Stimulated activated memory B cell treated with anti-CD40 and anti-IgM and Interleukin-4, amounts not matched to agents 10 μg/mL and 1 μg/mL and 100 μg/mL, for 72 hours (primary cell): ENCODE data around the gene SNU13.
"Not testable (repeated sequence)": the region's sequence is repeated elsewhere in the genome, so short reads cannot be mapped to it uniquely, and the experiment has no call there.

ENCODE experiments used
- ATAC-seq: fragments of 150-1000 bp; cut with Tn5 transposase; 2 replicates; pipeline ENCODE4 v1.10.0; 2021
- H3K27ac Mint-ChIP-seq: one replicate; pipeline ENCODE4 v1.8.0; 2022; ENCODE audit warnings: mild to moderate bottlenecking, mixed read lengths
- H3K27me3 Mint-ChIP-seq: one replicate; pipeline ENCODE4 v1.8.0; 2022; ENCODE audit warnings: mixed read lengths
- H3K36me3 Mint-ChIP-seq: one replicate; pipeline ENCODE4 v1.8.0; 2022; ENCODE audit warnings: mixed read lengths
- H3K4me1 Mint-ChIP-seq: one replicate; pipeline ENCODE4 v1.8.0; 2022; ENCODE audit warnings: mixed read lengths
- H3K4me3 Mint-ChIP-seq: one replicate; pipeline ENCODE4 v1.8.0; 2022; ENCODE audit warnings: mild to moderate bottlenecking, moderate library complexity, mixed read lengths
- H3K9me3 Mint-ChIP-seq: one replicate; pipeline ENCODE4 v1.8.0; 2022; ENCODE audit warnings: mixed read lengths

SNU13 gene

GRCh38 chr22:41688365-41689211 lies at the start of gene SNU13:
Gene SNU13 (minus strand): TSS chr22:41688867. CDS start chr22:41688796, 71 bp downstream.
- Mint-ChIP-seq H3K27me3 (no peaks in the 10 kb centered on the region), H3K4me1 (peaks cover 47% of the 10 kb centered on the region), H3K4me3 (peak within 1 kb of the TSS; percentile 93), H3K9me3 (no peaks in the 10 kb centered on the region), H3K27ac (peak within 1 kb of the TSS; percentile 96), H3K36me3 (peaks cover 5% of the 10 kb centered on the region)
- peak; percentile 96 for ATAC-seq

GRCh38 chr22:41733241-41733640 lies 44.6 kb upstream of the SNU13 start:
- H3K27ac Mint-ChIP-seq, H3K9me3 Mint-ChIP-seq, H3K36me3 Mint-ChIP-seq, H3K4me1 Mint-ChIP-seq, ATAC-seq, H3K27me3 Mint-ChIP-seq, H3K4me3 Mint-ChIP-seq: not testable (repeated sequence)

- Mint-ChIP-seq H3K27me3 (no peaks in the 10 kb centered on the region), H3K27ac (no peak overlapping the region), H3K4me3 (no peak overlapping the region), H3K4me1 (peaks cover 7% of the 10 kb centered on the region), H3K36me3 (no peaks in the 10 kb centered on the region), H3K9me3 (no peaks in the 10 kb centered on the region)
- peak; percentile 88 for ATAC-seq
These were observed 43.6 kb upstream of the SNU13 start for GRCh38 chr22:41732096-41732772.

- peaks cover 7% of the 10 kb centered on the region for H3K4me1 Mint-ChIP-seq
- no peaks in the 10 kb centered on the region for H3K27me3 Mint-ChIP-seq
- no peak overlapping the region for H3K27ac Mint-ChIP-seq
- no peak overlapping the region for H3K4me3 Mint-ChIP-seq
- H3K36me3 Mint-ChIP-seq, result no peaks in the 10 kb centered on the region
- no peaks in the 10 kb centered on the region for H3K9me3 Mint-ChIP-seq
- no peak for ATAC-seq
These were observed 42.9 kb upstream of the SNU13 start for GRCh38 chr22:41731609-41732008.

- H3K9me3 Mint-ChIP-seq, result no peaks in the 10 kb centered on the region
- no peaks in the 10 kb centered on the region for H3K27me3 Mint-ChIP-seq
- ATAC-seq, result no peak
- no peak overlapping the region for H3K4me3 Mint-ChIP-seq
- no peak overlapping the region for H3K27ac Mint-ChIP-seq
- H3K36me3 Mint-ChIP-seq, result no peaks in the 10 kb centered on the region
- no peaks in the 10 kb centered on the region for H3K4me1 Mint-ChIP-seq
These were observed 36.9 kb upstream of the SNU13 start for GRCh38 chr22:41725510-41726110.

- Mint-ChIP-seq H3K27me3 (no peaks in the 10 kb centered on the region), H3K9me3 (no peaks in the 10 kb centered on the region), H3K36me3 (no peaks in the 10 kb centered on the region), H3K27ac (no peak overlapping the region), H3K4me3 (no peak overlapping the region), H3K4me1 (no peaks in the 10 kb centered on the region)
- ATAC-seq, result no peak
These were observed 33.8 kb upstream of the SNU13 start for GRCh38 chr22:41722496-41722895.

- H3K27ac Mint-ChIP-seq, result no peak overlapping the region
- no peaks in the 10 kb centered on the region for H3K36me3 Mint-ChIP-seq
These were observed 24.3 kb upstream of the SNU13 start for GRCh38 chr22:41713004-41713403.

GRCh38 chr22:41709341-41709740 lies 20.7 kb upstream of the SNU13 start:
- H3K9me3 Mint-ChIP-seq, result no peaks in the 10 kb centered on the region
- H3K4me1 Mint-ChIP-seq, result no peaks in the 10 kb centered on the region
- peak overlapping the region; percentile 27 for H3K27ac Mint-ChIP-seq

More at GRCh38 chr22:41713004-41713403, 24.3 kb upstream of the SNU13 start:
- no peaks in the 10 kb centered on the region for H3K4me1 Mint-ChIP-seq
- no peaks in the 10 kb centered on the region for H3K9me3 Mint-ChIP-seq
- H3K27me3 Mint-ChIP-seq, result no peaks in the 10 kb centered on the region
- no peak for ATAC-seq
- H3K4me3 Mint-ChIP-seq, result no peak overlapping the region

GRCh38 chr22:41702763-41703162 lies 14.1 kb upstream of the SNU13 start:
- Mint-ChIP-seq H3K36me3 (no peaks in the 10 kb centered on the region), H3K4me3 (no peak overlapping the region), H3K4me1 (peaks cover 6% of the 10 kb centered on the region), H3K27ac (no peak overlapping the region), H3K9me3 (no peaks in the 10 kb centered on the region), H3K27me3 (no peaks in the 10 kb centered on the region)
- no peak for ATAC-seq

More at GRCh38 chr22:41709341-41709740, 20.7 kb upstream of the SNU13 start:
- Mint-ChIP-seq H3K27me3 (no peaks in the 10 kb centered on the region), H3K36me3 (no peaks in the 10 kb centered on the region), H3K4me3 (no peak overlapping the region)
- ATAC-seq, result no peak

- no peaks in the 10 kb centered on the region for H3K27me3 Mint-ChIP-seq
- H3K27ac Mint-ChIP-seq, result no peak overlapping the region
These were observed 11.4 kb upstream of the SNU13 start for GRCh38 chr22:41700108-41700364.

GRCh38 chr22:41699264-41700107 lies 10.8 kb upstream of the SNU13 start, which contains the start of gene MEI1:
Gene MEI1 (plus strand): TSS chr22:41699503. CDS start chr22:41699539, 36 bp downstream.
- H3K27ac Mint-ChIP-seq, result peak within 1 kb of the TSS; percentile 35
- peak; percentile 79 for ATAC-seq
- no peaks in the 10 kb centered on the region for H3K9me3 Mint-ChIP-seq
- H3K27me3 Mint-ChIP-seq, result no peaks in the 10 kb centered on the region
- peak within 1 kb of the TSS; percentile 68 for H3K4me3 Mint-ChIP-seq
- H3K36me3 Mint-ChIP-seq, result no peaks in the 10 kb centered on the region
- H3K4me1 Mint-ChIP-seq, result peaks cover 15% of the 10 kb centered on the region

More at GRCh38 chr22:41700108-41700364, 11.4 kb upstream of the SNU13 start:
- Mint-ChIP-seq H3K4me3 (no peak overlapping the region), H3K36me3 (no peaks in the 10 kb centered on the region), H3K9me3 (no peaks in the 10 kb centered on the region), H3K4me1 (peaks cover 15% of the 10 kb centered on the region)
- no peak for ATAC-seq

GRCh38 chr22:41697126-41697775 lies 8.6 kb upstream of the SNU13 start:
- Mint-ChIP-seq H3K36me3 (no peaks in the 10 kb centered on the region), H3K4me3 (peak overlapping the region; percentile 65), H3K27ac (peak overlapping the region; percentile 81), H3K4me1 (peaks cover 15% of the 10 kb centered on the region), H3K9me3 (no peaks in the 10 kb centered on the region), H3K27me3 (no peaks in the 10 kb centered on the region)
- ATAC-seq, result peak; percentile 79

- H3K27me3 Mint-ChIP-seq, result no peaks in the 10 kb centered on the region
- no peak for ATAC-seq
- no peaks in the 10 kb centered on the region for H3K9me3 Mint-ChIP-seq
- no peaks in the 10 kb centered on the region for H3K36me3 Mint-ChIP-seq
- peaks cover 15% of the 10 kb centered on the region for H3K4me1 Mint-ChIP-seq
- no peak overlapping the region for H3K4me3 Mint-ChIP-seq
- H3K27ac Mint-ChIP-seq, result peak overlapping the region; percentile 81
These were observed 8.0 kb upstream of the SNU13 start for GRCh38 chr22:41696703-41697102.

- no peaks in the 10 kb centered on the region for H3K36me3 Mint-ChIP-seq
- no peaks in the 10 kb centered on the region for H3K9me3 Mint-ChIP-seq
- no peak overlapping the region for H3K4me3 Mint-ChIP-seq
- ATAC-seq, result no peak
- H3K4me1 Mint-ChIP-seq, result peaks cover 23% of the 10 kb centered on the region
- H3K27me3 Mint-ChIP-seq, result no peaks in the 10 kb centered on the region
- H3K27ac Mint-ChIP-seq, result no peak overlapping the region
These were observed 6.5 kb upstream of the SNU13 start for GRCh38 chr22:41695211-41695610.
